SK-N-MC (cell line): ENCODE measurements around the gene PLXNA1.

Experiments used
- EZH2 ChIP-seq: fragments of 200-600 bp; sonication (generic); IDR thresholded peaks from one replicate; pipeline ENCODE4 v1.6.1; 2017; ENCODE audit warnings: antibody characterized with exemption
- FOXP2 ChIP-seq: optimal IDR thresholded peaks from 2 replicates; pipeline ENCODE3; 2011; ENCODE audit warnings: mild to moderate bottlenecking, moderate library complexity; ENCODE audit not compliant: insufficient read depth; ENCODE audit errors: extremely low read length, control extremely low read depth
- POLR2AphosphoS5 ChIP-seq: IDR thresholded peaks from 2 replicates; pipeline ENCODE4 v1.6.1; 2012; ENCODE audit warnings: mild to moderate bottlenecking, low read depth, low read length, borderline replicate concordance

DNA sequence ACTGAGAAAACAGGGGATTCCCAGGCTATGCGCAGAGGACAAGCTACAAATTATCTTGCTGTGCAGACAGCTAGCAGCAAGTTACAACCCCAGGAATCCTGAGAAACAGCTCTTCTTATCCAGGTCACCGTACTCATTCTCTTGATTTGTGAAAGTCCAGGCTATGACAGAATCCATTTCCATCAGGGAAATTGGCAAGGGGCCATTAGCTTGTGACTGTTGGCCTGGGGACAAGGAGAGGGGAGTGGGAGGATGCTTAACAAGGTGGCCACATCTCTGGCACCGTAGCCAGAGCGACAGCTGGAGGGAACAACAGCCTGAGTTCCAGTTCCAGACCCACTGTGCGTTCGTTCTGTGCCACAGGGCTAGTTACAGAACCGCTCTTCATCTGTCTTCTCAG lies 44.9 kb upstream of the PLXNA1 start:
- TF ChIP-seq EZH2: no peak
- TF ChIP-seq POLR2AphosphoS5: no peak
- no peak for TF ChIP-seq FOXP2
